ENCODE data around the gene PNP.
"Not testable (repeated sequence)": the region's sequence is repeated elsewhere in the genome, so short reads cannot be mapped to it uniquely, and the experiment has no call there.

Gene PNP

GRCh38 chr14:20501346-20501745, 32.1 kb downstream of the PNP start:
- no peak overlapping the region for H3K27ac ChIP-seq
- no peaks in the 10 kb centered on the region for H3K36me3 ChIP-seq
- no peaks in the 10 kb centered on the region for H3K9me3 ChIP-seq
- no peak overlapping the region for H3K4me3 ChIP-seq (ENCODE audit: low read depth in 1 of 2, low read length in 1 of 2)
- H3K27me3 ChIP-seq: no peaks in the 10 kb centered on the region
- peaks cover 11 to 15% of the 10 kb centered on the region in 2 experiments for H3K4me1 ChIP-seq (ENCODE audit: control insufficient read depth in 1 of 2, insufficient read depth in 1 of 2, low read depth in 1 of 2, low read length in 1 of 2)
- TF ChIP-seq CTCF (IDR thresholded peaks at IDR 0.05): no peak

GRCh38 chr14:20503898-20504297, 34.7 kb downstream of the PNP start:
- Histone ChIP-seq H3K4me1 (ENCODE audit: control insufficient read depth in 1 of 2, insufficient read depth in 1 of 2, low read depth in 1 of 2, low read length in 1 of 2) (peaks cover 3% of the 10 kb centered on the region in 2 experiments), H3K27me3 (no peaks in the 10 kb centered on the region), H3K4me3 (ENCODE audit: low read depth in 1 of 2, low read length in 1 of 2) (no peak overlapping the region)

GRCh38 chr14:20506276-20506675, 37.1 kb downstream of the PNP start:
- not testable (repeated sequence) for H3K9me3 ChIP-seq; H3K4me1 ChIP-seq (ENCODE audit: control insufficient read depth in 1 of 2, insufficient read depth in 1 of 2, low read depth in 1 of 2, low read length in 1 of 2); H3K27ac ChIP-seq

More at GRCh38 chr14:20503898-20504297, 34.7 kb downstream of the PNP start:
- Histone ChIP-seq H3K27ac (no peak overlapping the region), H3K36me3 (no peaks in the 10 kb centered on the region), H3K9me3 (no peaks in the 10 kb centered on the region)
- no peak for TF ChIP-seq CTCF (IDR thresholded peaks at IDR 0.05)

GRCh38 chr14:20506752-20507151, 37.5 kb downstream of the PNP start:
- H3K9me3 ChIP-seq; H3K4me3 ChIP-seq (ENCODE audit: low read depth in 1 of 2, low read length in 1 of 2); H3K36me3 ChIP-seq; H3K27ac ChIP-seq; H3K27me3 ChIP-seq; H3K4me1 ChIP-seq (ENCODE audit: control insufficient read depth in 1 of 2, insufficient read depth in 1 of 2, low read depth in 1 of 2, low read length in 1 of 2): not testable (repeated sequence)

More at GRCh38 chr14:20506276-20506675, 37.1 kb downstream of the PNP start:
- H3K4me3 ChIP-seq (ENCODE audit: low read depth in 1 of 2, low read length in 1 of 2); H3K27me3 ChIP-seq; H3K36me3 ChIP-seq: not testable (repeated sequence)

GRCh38 chr14:20507537-20507936, 38.3 kb downstream of the PNP start:
- H3K27me3 ChIP-seq; H3K36me3 ChIP-seq; H3K9me3 ChIP-seq; H3K4me3 ChIP-seq (ENCODE audit: low read depth in 1 of 2, low read length in 1 of 2); H3K4me1 ChIP-seq (ENCODE audit: control insufficient read depth in 1 of 2, insufficient read depth in 1 of 2, low read depth in 1 of 2, low read length in 1 of 2); H3K27ac ChIP-seq: not testable (repeated sequence)

- no peak overlapping the region for H3K27ac ChIP-seq
- no peak for TF ChIP-seq CTCF (IDR thresholded peaks at IDR 0.05)
- no peaks in the 10 kb centered on the region for H3K9me3 ChIP-seq
- H3K27me3 ChIP-seq: no peaks in the 10 kb centered on the region
- H3K4me3 ChIP-seq (ENCODE audit: low read depth in 1 of 2, low read length in 1 of 2): no peak overlapping the region
- H3K36me3 ChIP-seq: no peaks in the 10 kb centered on the region
- H3K4me1 ChIP-seq (ENCODE audit: control insufficient read depth in 1 of 2, insufficient read depth in 1 of 2, low read depth in 1 of 2, low read length in 1 of 2): peaks cover 8 to 10% of the 10 kb centered on the region in 2 experiments
Measured at GRCh38 chr14:20508367-20508766, 39.2 kb downstream of the PNP start.

GRCh38 chr14:20512177-20512905, 43.1 kb downstream of the PNP start:
- no peaks in the 10 kb centered on the region for H3K36me3 ChIP-seq
- TF ChIP-seq CTCF (IDR thresholded peaks at IDR 0.05): no peak
- no peaks in the 10 kb centered on the region for H3K27me3 ChIP-seq
- H3K4me3 ChIP-seq (ENCODE audit: low read depth in 1 of 2, low read length in 1 of 2): no peak overlapping the region
- H3K27ac ChIP-seq: no peak overlapping the region
- H3K4me1 ChIP-seq (ENCODE audit: control insufficient read depth in 1 of 2, insufficient read depth in 1 of 2, low read depth in 1 of 2, low read length in 1 of 2): peaks cover 8 to 10% of the 10 kb centered on the region in 2 experiments
- H3K9me3 ChIP-seq: no peaks in the 10 kb centered on the region
